ENCODE data around the gene IRF8. TPM values are rescaled to one million over a fixed set of nuclear protein-coding genes. Genes with fewer than 3 reads are reported as not detected.
"Not testable (repeated sequence)": the region's sequence is repeated elsewhere in the genome, so short reads cannot be mapped to it uniquely, and the experiment has no call there.

The IRF8 gene
- total RNA-seq, 2 donors from 2014 or later = 0.24 to 0.75 TPM

DNA sequence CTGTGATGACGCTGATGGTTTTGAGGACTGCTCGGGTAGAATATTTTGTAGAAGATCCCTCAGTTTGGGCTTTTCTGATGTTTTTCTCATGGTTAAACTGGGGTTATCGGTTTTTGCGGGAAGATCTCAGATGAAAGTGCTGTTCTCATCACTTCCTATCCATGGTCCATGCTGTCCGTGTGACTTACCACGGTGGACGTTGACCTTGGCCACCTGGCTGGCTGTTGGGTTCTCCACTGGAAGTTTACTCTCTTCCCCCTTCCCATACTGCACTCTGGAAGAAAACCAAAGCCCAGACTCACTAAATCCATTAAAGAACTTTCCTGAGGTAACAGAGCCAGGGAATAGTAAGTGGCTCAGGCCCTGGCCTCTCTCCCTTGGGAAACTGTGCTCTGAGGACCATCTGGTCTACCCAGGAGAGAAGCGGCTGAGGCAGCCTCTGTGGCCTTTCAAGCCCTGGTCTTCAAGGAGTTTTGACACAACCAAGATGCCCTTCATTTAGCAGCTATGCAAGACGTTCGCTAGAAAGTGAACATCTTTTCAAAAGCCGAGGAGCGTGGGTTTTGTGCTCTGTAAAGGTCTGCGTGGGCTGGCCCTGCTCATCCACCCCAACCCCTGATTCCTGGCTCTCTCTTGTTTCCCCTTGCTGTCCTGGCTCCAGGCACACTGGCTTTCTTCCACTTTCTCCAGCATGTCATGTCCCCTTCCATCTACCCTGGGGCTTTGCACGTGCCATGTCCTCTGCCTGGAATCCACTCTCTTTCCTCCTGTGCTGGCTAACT, 43.1 kb downstream of the IRF8 start:
- no peak overlapping the region for H3K27ac Mint-ChIP-seq
- 74 to 79% methylated on average over 12 to 14 of the region's 14 CpGs for WGBS, 2 experiments (ENCODE audit: insufficient coverage in 1 of 2, insufficient read length in 1 of 2)
- Histone ChIP-seq H3K4me3 (ENCODE audit: low read length) (no peak overlapping the region), H3K36me3 (ENCODE audit: control insufficient read depth, insufficient read depth, low read length) (no peaks in the 10 kb centered on the region), H3K9me3 (ENCODE audit: control insufficient read depth, low read length) (no peaks in the 10 kb centered on the region), H3K4me1 (ENCODE audit: control insufficient read depth, insufficient read depth, low read length) (no peaks in the 10 kb centered on the region), H3K9ac (ENCODE audit: extremely low read depth, low read length, poor library complexity, severe bottlenecking) (no peak overlapping the region), H3K27me3 (ENCODE audit: control insufficient read depth, insufficient read depth, low read length, poor library complexity, severe bottlenecking) (peaks cover 7% of the 10 kb centered on the region), H3K27ac (ENCODE audit: low read depth, low read length) (no peak overlapping the region)
- H3K27me3 Mint-ChIP-seq (ENCODE audit: insufficient read depth) = peaks cover 5% of the 10 kb centered on the region
- TF ChIP-seq, protein P1, sequence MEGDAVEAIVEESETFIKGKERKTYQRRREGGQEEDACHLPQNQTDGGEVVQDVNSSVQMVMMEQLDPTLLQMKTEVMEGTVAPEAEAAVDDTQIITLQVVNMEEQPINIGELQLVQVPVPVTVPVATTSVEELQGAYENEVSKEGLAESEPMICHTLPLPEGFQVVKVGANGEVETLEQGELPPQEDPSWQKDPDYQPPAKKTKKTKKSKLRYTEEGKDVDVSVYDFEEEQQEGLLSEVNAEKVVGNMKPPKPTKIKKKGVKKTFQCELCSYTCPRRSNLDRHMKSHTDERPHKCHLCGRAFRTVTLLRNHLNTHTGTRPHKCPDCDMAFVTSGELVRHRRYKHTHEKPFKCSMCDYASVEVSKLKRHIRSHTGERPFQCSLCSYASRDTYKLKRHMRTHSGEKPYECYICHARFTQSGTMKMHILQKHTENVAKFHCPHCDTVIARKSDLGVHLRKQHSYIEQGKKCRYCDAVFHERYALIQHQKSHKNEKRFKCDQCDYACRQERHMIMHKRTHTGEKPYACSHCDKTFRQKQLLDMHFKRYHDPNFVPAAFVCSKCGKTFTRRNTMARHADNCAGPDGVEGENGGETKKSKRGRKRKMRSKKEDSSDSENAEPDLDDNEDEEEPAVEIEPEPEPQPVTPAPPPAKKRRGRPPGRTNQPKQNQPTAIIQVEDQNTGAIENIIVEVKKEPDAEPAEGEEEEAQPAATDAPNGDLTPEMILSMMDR (conservative IDR thresholded peaks at IDR 0.05) = no peak
- no peaks in the 10 kb centered on the region for H3K9me3 Mint-ChIP-seq
- H3K4me1 Mint-ChIP-seq = no peaks in the 10 kb centered on the region
- no peak overlapping the region for H3K4me3 Mint-ChIP-seq
- H3K36me3 Mint-ChIP-seq (ENCODE audit: low read depth) = no peaks in the 10 kb centered on the region
- no peak for DNase-seq

DNA sequence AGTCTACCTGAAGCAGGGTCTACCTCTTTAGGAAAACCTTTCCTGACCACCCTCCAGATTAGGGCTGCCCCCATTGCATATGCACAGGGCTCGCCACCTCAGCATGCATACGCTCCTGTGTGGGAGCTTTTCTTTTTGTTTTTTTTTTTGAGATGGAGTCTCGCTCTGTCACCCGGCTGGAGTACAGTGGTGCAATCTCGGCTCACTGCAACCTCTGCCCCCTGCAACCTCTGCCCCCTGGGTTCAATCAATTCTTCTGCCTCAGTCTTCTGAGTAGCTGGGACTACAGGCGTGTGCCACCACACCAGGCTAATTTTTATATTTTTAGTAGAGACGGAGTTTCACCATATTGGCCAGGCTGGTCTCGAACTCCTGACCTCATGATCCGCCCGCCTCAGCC, 43.7 kb downstream of the IRF8 start:
- not testable (repeated sequence) for H3K9me3 ChIP-seq (ENCODE audit: control insufficient read depth, low read length); H3K27ac ChIP-seq (ENCODE audit: low read depth, low read length); H3K4me1 ChIP-seq (ENCODE audit: control insufficient read depth, insufficient read depth, low read length); H3K4me3 Mint-ChIP-seq; H3K4me1 Mint-ChIP-seq; H3K27ac Mint-ChIP-seq; H3K36me3 Mint-ChIP-seq (ENCODE audit: low read depth); H3K27me3 ChIP-seq (ENCODE audit: control insufficient read depth, insufficient read depth, low read length, poor library complexity, severe bottlenecking); H3K9ac ChIP-seq (ENCODE audit: extremely low read depth, low read length, poor library complexity, severe bottlenecking); H3K4me3 ChIP-seq (ENCODE audit: low read length); H3K9me3 Mint-ChIP-seq; H3K27me3 Mint-ChIP-seq (ENCODE audit: insufficient read depth); H3K36me3 ChIP-seq (ENCODE audit: control insufficient read depth, insufficient read depth, low read length); DNase-seq
- WGBS, 2 experiments (ENCODE audit: insufficient coverage in 1 of 2, insufficient read length in 1 of 2) = 84 to 88% methylated on average over 8 to 10 of the region's 10 CpGs

DNA sequence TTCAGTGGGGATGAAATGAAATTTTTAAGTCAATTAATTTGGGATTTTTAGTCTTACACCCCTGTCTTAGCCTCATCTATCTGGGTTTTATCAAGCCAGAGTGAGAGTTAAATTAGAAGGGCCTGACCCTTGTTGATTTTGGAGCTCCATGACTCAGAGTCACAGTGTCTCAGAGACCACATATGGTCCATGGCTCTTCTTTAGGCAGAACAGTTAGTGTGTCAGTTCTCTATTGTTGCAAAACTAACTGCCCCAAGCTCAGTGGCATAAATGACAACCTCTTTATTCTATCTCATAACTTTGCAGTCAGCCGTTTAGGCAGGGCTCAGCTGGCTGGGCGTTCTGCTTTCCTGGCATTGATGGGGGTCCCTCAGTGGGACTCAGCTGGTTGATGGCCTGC, 44.7 kb downstream of the IRF8 start:
- H3K4me1 Mint-ChIP-seq = no peaks in the 10 kb centered on the region
- Histone ChIP-seq H3K36me3 (ENCODE audit: control insufficient read depth, insufficient read depth, low read length) (no peaks in the 10 kb centered on the region), H3K4me3 (ENCODE audit: low read length) (no peak overlapping the region), H3K9me3 (ENCODE audit: control insufficient read depth, low read length) (no peaks in the 10 kb centered on the region), H3K27me3 (ENCODE audit: control insufficient read depth, insufficient read depth, low read length, poor library complexity, severe bottlenecking) (peaks cover 7% of the 10 kb centered on the region), H3K27ac (ENCODE audit: low read depth, low read length) (no peak overlapping the region), H3K4me1 (ENCODE audit: control insufficient read depth, insufficient read depth, low read length) (no peaks in the 10 kb centered on the region), H3K9ac (ENCODE audit: extremely low read depth, low read length, poor library complexity, severe bottlenecking) (no peak overlapping the region)
- no peak for DNase-seq
- H3K4me3 Mint-ChIP-seq = no peak overlapping the region
- no peaks in the 10 kb centered on the region for H3K9me3 Mint-ChIP-seq
- WGBS, 2 experiments (ENCODE audit: insufficient coverage in 1 of 2, insufficient read length in 1 of 2) = 77 to 100% methylated on average over 1 to 2 of the region's 2 CpGs
- no peaks in the 10 kb centered on the region for H3K36me3 Mint-ChIP-seq (ENCODE audit: low read depth)
- H3K27ac Mint-ChIP-seq = no peak overlapping the region
- peaks cover 5% of the 10 kb centered on the region for H3K27me3 Mint-ChIP-seq (ENCODE audit: insufficient read depth)
- TF ChIP-seq, protein P1 (conservative IDR thresholded peaks at IDR 0.05) = no peak

All from endodermal cell (in vitro differentiated cells).